ENCODE results near the gene SDF4. TPM values are rescaled to one million over a fixed set of nuclear protein-coding genes. Genes with fewer than 3 reads are reported as not detected.

SDF4 gene
- total RNA-seq, 1 experiment from 2014 or later = 82.0 TPM

- Histone ChIP-seq H2BK15ac (ENCODE audit: low read depth, low read length) (no peak overlapping the region), H2BK12ac (ENCODE audit: insufficient read length, low read depth, low read length) (no peak overlapping the region), H3K27ac (ENCODE audit: insufficient read length, low read depth, low read length) (no peak overlapping the region), H2BK5ac (ENCODE audit: insufficient read length, low read length) (no peak overlapping the region), H3K9ac (ENCODE audit: extremely low read depth, insufficient read length, low read length) (no peak overlapping the region), H3K4me1 (ENCODE audit: insufficient read depth, low read length) (no peaks in the 10 kb centered on the region; the same call in 1 of the 2 replicates), H3K79me2 (ENCODE audit: insufficient read depth, low read length) (no peaks in the 10 kb centered on the region), H4K5ac (ENCODE audit: insufficient read length, low read depth, low read length) (no peak overlapping the region), H4K8ac (replicated peaks; ENCODE audit: insufficient read length, low read depth, low read length) (no peak overlapping the region), H3K79me1 (ENCODE audit: insufficient read depth, low read depth, low read length, poor library complexity, severe bottlenecking) (no peaks in the 10 kb centered on the region), H4K91ac (ENCODE audit: insufficient read length, low read depth, low read length) (no peak overlapping the region), H3K14ac (ENCODE audit: insufficient read depth, low read length) (no peak overlapping the region; the same call in 1 of the 2 replicates), H3K4ac (ENCODE audit: low read depth, low read length) (no peak overlapping the region), H3K56ac (ENCODE audit: insufficient read length, low read depth, low read length) (no peak overlapping the region), H4K20me1 (ENCODE audit: control insufficient read depth, insufficient read depth, insufficient read length) (no peaks in the 10 kb centered on the region), H2BK20ac (ENCODE audit: low read depth, low read length, poor library complexity, severe bottlenecking) (no peak overlapping the region), H3K23ac (ENCODE audit: insufficient read length, low read depth, low read length) (no peak overlapping the region), H2BK120ac (ENCODE audit: low read depth, low read length, poor library complexity, severe bottlenecking) (no peak overlapping the region), H2AK5ac (ENCODE audit: insufficient read length, low read length) (no peak overlapping the region), H3K18ac (ENCODE audit: insufficient read length, low read depth, low read length) (no peak overlapping the region), H3K9me3 (ENCODE audit: control insufficient read depth, low read depth, low read length) (no peaks in the 10 kb centered on the region), H3K4me2 (ENCODE audit: insufficient read depth, insufficient read length, low read length) (no peak overlapping the region), H3K27me3 (ENCODE audit: insufficient read depth, low read length) (no peaks in the 10 kb centered on the region), H3T11ph (ENCODE audit: low read length) (no peak overlapping the region), H3K23me2 (ENCODE audit: insufficient read length, low read depth, low read length, poor library complexity, severe bottlenecking) (peaks cover 3% of the 10 kb centered on the region), H2AFZ (ENCODE audit: low read length) (no peak overlapping the region)
- no peaks in the 10 kb centered on the region; a peak in 1 of 5 replicates for H3K9me3 Mint-ChIP-seq
- H3K4me3 Mint-ChIP-seq = no peak overlapping the region; a peak in 1 of 5 replicates
- H3K36me3 Mint-ChIP-seq (ENCODE audit: insufficient read depth in 1 of 3, low read depth in 3 of 3) = peaks cover 0 to 12% (median 0%) of the 10 kb centered on the region in 3 experiments; a peak in 2 of 7 replicates
- TF ChIP-seq CTCF (conservative IDR thresholded peaks at IDR 0.05) = no peak
- peak; percentile 30 for DNase-seq
- H3K27ac Mint-ChIP-seq = peak overlapping the region in 2 of 3 experiments; percentile 18 to 72; a peak in 1 of 7 replicates
- peaks cover 17 to 27% of the 10 kb centered on the region in 2 experiments for H3K4me1 Mint-ChIP-seq
- WGBS (ENCODE audit: extremely low coverage, insufficient read length, low lambda C conversion rate) = no CpG with 5 or more reads among the region's 32 CpGs
- H3K27me3 Mint-ChIP-seq (ENCODE audit: low read depth) = peaks cover 4% of the 10 kb centered on the region
These were observed 62.2 kb downstream of the SDF4 start for GRCh38 chr1:1169429-1170214.

All from H9 (cell line).